ENCODE results near the gene AFMID.

AFMID gene

GRCh38 chr17:78224231-78225087, 37.3 kb downstream of the AFMID start:
- DNase-seq (ENCODE audit: low read depth) = no peak
- H3K4me3 ChIP-seq (ENCODE audit: low read depth, low read length) = no peak overlapping the region
- TF ChIP-seq, protein P1, sequence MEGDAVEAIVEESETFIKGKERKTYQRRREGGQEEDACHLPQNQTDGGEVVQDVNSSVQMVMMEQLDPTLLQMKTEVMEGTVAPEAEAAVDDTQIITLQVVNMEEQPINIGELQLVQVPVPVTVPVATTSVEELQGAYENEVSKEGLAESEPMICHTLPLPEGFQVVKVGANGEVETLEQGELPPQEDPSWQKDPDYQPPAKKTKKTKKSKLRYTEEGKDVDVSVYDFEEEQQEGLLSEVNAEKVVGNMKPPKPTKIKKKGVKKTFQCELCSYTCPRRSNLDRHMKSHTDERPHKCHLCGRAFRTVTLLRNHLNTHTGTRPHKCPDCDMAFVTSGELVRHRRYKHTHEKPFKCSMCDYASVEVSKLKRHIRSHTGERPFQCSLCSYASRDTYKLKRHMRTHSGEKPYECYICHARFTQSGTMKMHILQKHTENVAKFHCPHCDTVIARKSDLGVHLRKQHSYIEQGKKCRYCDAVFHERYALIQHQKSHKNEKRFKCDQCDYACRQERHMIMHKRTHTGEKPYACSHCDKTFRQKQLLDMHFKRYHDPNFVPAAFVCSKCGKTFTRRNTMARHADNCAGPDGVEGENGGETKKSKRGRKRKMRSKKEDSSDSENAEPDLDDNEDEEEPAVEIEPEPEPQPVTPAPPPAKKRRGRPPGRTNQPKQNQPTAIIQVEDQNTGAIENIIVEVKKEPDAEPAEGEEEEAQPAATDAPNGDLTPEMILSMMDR (IDR thresholded peaks at IDR 0.05; ENCODE audit: control insufficient read depth, extremely low read depth, insufficient read depth) = no peak

GRCh38 chr17:78225088-78225865, 38.1 kb downstream of the AFMID start:
- TF ChIP-seq, protein P1 (IDR thresholded peaks at IDR 0.05; ENCODE audit: control insufficient read depth, extremely low read depth, insufficient read depth) = no peak
- no peak for DNase-seq (ENCODE audit: low read depth)

DNA sequence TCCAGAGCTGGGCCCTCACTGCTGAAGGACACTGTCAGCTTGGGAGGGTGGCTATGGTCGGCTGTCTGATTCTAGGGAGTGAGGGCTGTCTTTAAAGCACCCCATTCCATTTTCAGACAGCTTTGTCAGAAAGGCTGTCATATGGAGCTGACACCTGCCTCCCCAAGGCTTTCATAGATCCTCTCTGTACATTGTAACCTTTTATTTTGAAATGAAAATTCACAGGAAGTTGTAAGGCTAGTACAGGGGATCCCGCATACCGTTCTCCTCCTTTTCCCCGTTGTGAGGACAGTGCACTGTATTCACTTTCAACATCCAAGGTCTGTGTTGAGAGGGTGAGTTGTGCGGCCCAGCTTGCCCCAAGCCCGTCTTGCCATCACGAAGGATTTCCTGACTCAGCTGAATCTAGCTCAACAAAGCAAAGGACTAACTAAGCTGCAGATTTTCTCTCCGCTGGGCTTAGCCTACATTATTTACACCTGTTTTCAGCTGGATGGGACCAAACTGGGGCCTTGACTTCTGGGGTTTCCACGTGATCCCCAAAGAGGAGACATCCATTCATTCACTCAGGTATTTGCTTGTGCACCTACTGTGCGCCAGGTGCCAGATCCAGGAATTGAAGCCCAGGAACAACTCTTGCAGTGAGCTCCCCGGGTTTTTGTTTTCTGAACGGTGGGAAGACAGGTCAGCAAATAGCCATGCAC, 39.0 kb downstream of the AFMID start:
- DNase-seq (ENCODE audit: low read depth) = no peak
- TF ChIP-seq, protein P1 (IDR thresholded peaks at IDR 0.05; ENCODE audit: control insufficient read depth, extremely low read depth, insufficient read depth) = no peak
- no peak overlapping the region for H3K4me3 ChIP-seq (ENCODE audit: low read depth, low read length)

More at GRCh38 chr17:78225088-78225865, 38.1 kb downstream of the AFMID start:
- no peak overlapping the region for H3K4me3 ChIP-seq (ENCODE audit: low read depth, low read length)

DNA sequence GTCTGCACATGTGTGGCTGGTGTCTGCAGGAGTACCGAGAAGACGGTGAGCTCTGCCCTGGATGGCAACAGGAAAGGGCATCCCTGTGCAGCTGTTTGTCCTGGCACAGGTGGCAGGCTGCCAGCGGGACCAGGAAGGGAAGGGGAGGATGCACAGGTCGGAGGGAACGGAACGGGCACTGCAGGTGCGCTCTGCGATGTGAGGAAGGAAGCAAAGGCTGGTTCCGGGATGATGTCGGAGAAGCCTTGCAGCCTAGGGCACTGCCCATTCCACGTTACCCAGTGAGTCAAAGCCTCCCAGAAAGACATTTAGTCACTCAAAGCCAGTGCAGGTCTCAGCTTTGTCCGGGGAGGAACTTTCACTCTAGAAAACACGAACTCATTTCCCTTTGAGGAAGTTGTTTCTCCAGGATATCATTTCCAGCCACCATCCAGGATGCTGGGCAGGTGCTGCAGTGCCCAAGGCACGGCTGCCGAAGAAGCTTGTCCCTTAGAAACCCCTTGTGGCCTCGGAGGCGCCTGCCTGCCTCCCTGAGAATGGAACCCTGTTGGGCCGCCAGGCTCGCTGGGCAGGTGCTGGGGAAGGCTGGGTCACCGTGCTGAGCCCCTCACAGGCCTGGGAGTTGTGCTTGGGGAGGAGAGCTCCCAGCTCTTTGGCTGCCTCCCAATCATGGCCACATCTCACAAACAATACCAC, 39.7 kb downstream of the AFMID start:
- TF ChIP-seq, protein P1 (IDR thresholded peaks at IDR 0.05; ENCODE audit: control insufficient read depth, extremely low read depth, insufficient read depth) = no peak
- H3K4me3 ChIP-seq (ENCODE audit: low read depth, low read length) = no peak overlapping the region
- DNase-seq (ENCODE audit: low read depth) = peak; percentile 40

- TF ChIP-seq, protein P1 (IDR thresholded peaks at IDR 0.05; ENCODE audit: control insufficient read depth, extremely low read depth, insufficient read depth) = no peak
- H3K4me3 ChIP-seq (ENCODE audit: low read depth, low read length) = no peak overlapping the region
- DNase-seq (ENCODE audit: low read depth) = no peak
These were observed 40.3 kb downstream of the AFMID start for GRCh38 chr17:78227455-78227916.

DNA sequence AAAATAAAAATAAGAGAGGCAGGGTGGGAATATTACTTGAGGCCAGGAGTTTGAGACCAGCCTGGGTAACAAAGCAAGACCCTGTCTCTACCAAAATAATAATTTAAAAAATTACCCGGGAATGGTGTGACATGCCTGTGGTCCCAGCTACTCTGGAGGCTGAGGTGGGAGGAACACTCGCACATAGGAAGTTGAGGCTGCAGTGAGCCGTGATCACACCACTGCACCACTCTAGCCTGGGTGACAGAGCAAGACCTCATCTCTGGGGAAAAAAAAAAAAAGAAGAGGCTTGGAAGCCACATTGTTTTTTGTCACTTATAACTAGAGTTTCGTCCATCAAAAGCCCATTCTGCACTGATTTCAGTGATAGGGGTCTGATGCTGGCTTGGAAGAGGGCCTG, 41.0 kb downstream of the AFMID start:
- no peak overlapping the region for H3K4me3 ChIP-seq (ENCODE audit: low read depth, low read length)
- DNase-seq (ENCODE audit: low read depth) = no peak
- TF ChIP-seq, protein P1 (IDR thresholded peaks at IDR 0.05; ENCODE audit: control insufficient read depth, extremely low read depth, insufficient read depth) = no peak

Measured in LNCaP clone FGC (cell line).